GM12874 (cell line): ENCODE data around the gene DMD.

Source experiments
- TF ChIP-seq, protein P1 (sequence below): IDR thresholded peaks from 2 replicates; pipeline ENCODE4 v1.5.1; 2011; ENCODE audit warnings: low read depth, mild to moderate bottlenecking, control low read depth, low read length, moderate library complexity; ENCODE audit not compliant: insufficient read depth

Gene DMD

DNA sequence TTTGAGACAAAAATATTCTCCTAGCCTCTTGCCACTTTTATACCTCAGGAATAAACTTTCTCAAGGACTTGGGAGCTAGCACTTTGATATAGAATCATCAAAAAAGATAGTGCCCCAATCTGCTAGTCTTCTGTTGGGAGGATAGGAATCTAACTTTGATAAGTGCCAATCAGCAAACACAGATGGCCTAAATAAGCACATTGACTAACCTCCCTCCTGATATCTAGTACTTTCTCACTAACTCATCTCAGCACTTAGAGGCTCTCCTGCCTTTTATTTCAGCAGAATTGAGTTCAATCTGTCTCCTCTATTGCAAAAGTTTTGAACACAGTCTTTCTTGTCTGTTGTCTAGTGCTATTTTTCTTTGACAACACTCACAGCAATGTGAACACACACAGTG is 1341.1 kb downstream of the DMD start:
- TF ChIP-seq, protein P1, sequence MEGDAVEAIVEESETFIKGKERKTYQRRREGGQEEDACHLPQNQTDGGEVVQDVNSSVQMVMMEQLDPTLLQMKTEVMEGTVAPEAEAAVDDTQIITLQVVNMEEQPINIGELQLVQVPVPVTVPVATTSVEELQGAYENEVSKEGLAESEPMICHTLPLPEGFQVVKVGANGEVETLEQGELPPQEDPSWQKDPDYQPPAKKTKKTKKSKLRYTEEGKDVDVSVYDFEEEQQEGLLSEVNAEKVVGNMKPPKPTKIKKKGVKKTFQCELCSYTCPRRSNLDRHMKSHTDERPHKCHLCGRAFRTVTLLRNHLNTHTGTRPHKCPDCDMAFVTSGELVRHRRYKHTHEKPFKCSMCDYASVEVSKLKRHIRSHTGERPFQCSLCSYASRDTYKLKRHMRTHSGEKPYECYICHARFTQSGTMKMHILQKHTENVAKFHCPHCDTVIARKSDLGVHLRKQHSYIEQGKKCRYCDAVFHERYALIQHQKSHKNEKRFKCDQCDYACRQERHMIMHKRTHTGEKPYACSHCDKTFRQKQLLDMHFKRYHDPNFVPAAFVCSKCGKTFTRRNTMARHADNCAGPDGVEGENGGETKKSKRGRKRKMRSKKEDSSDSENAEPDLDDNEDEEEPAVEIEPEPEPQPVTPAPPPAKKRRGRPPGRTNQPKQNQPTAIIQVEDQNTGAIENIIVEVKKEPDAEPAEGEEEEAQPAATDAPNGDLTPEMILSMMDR: no peak

DNA sequence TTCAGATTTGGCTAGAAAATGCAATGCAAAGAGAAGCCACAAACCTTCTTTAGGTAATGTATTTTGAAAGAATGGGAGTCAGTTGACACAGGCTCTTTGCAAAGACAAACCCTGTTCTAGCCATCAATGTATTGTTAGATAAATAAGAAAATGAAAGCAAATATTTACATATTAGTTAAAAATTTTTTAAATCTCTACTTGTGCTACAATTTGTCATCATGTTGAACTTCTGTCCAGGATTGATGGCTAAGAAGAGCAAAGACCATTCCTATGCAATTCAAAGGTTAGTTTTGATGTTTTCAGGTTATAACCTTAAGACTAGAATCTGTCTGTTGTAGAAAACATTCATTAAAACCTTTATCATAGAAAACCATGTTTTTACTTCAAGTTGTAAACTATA is 1350.7 kb downstream of the DMD start:
- TF ChIP-seq, protein P1: no peak

DNA sequence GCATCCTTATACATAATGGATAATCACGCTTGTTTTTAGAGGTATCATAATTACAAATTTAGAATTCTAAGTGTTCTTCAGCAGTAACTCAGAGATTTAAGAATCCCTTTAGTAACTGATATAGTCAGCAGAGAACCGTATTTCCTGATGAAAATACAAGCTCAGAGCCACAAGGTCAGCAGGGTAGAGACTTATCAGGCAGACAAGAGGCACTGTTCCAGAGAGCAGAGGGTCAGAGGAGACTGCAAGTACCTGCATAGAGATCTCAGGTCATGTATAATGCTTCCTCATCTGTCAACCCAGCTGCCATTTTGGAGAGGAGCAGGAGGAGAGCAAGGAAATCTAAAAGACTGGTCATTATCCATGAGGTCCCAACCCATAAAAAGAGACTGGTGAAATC is 1352.4 kb downstream of the DMD start:
- TF ChIP-seq, protein P1: no peak

- TF ChIP-seq, protein P1: no peak
Observed at GRCh38 chrX:31854716-31855115, 1356.6 kb downstream of the DMD start.

DNA sequence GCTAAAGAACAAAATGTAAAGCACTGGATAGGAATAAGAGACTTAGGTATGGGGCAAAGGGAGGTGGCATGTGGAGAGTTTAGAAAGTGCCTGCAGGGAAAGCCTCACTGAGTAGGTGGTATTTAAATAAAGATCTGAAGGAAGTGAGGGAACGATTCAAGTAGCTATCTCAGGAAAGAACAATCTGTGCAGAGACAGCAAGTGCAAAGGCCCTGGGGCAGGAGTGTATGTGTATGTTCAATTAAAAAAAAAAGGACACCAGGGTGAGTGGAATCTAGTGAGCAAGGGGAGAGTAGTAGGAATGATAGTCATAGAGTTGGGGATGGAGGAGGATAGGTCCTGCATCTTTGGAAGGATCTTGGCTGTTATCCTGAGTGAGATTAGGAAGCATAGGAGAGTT is 1359.6 kb downstream of the DMD start:
- TF ChIP-seq, protein P1: no peak

DNA sequence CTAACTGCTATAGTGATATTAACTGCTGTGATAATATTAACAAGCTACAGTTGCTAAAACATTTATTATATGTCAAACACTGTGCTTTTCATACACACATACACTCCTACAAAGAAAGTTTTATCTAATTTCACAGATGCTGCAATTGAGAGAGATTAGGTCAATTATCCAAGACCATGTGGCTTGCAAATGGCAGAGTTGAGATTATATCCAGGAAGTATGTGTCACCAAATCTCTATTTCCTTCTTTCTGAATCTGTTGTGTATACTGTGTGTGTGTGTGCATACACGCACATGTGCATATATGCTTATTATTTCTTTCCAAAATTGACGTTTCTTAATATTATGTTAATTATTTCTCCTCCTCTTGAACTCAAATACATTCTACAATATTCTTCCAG is 1363.6 kb downstream of the DMD start:
- TF ChIP-seq, protein P1: no peak

DNA sequence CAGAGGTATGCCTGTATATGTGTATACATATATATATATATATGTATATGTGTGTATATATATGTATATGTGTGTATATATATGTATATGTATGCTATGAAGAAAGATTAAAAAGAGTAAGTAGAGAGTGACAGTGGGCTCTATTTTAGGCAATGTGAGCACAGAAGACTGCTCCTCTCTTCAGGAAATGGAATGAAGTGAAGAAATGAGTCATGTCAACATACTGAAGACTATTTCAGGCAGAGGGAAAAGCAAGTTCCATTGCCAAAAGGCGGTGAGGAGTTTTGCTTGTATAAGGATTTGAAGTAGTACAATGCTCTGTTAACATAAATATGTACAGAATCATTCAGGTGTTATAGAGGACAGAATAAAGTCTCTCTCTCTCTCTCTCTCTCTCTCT is 1366.3 kb downstream of the DMD start:
- TF ChIP-seq, protein P1: no peak

DNA sequence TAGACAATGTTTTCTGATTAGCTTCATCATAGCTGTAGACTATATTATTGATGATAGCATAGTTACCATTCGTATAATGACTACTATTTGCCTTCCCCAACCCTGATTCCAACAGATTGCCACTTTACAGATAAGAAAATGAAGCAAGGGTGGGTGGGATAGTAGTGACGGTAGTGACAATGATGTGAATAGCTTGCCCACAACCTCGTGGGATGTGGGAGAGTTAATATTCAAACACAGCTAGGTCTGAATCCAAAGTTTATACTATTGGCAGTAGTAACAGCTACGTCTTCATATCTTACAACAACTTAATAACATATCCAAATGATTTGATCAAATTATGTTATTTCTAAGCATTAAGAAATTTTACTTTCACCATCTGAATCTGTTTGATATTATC is 1372.7 kb downstream of the DMD start:
- TF ChIP-seq, protein P1: no peak
